RCC 7860 (cell line): Measurements from ENCODE around the gene PALLD.
A peak's percentile ranks its signal among the peaks of the same experiment; 100 is the strongest.
"Not testable (repeated sequence)": the region's sequence is repeated elsewhere in the genome, so short reads cannot be mapped to it uniquely, and the experiment has no call there.

Experiments
- DNase-seq: peaks from one replicate; pipeline ENCODE4 v3.0.0-alpha.2; 2015; ENCODE audit warnings: low spot score
- FAIRE-seq: peaks from 2 replicates; lab custom pipeline; 2012; peaks lifted over from hg19 to GRCh38; lab: Jason Lieb, UNC

PALLD gene

DNA sequence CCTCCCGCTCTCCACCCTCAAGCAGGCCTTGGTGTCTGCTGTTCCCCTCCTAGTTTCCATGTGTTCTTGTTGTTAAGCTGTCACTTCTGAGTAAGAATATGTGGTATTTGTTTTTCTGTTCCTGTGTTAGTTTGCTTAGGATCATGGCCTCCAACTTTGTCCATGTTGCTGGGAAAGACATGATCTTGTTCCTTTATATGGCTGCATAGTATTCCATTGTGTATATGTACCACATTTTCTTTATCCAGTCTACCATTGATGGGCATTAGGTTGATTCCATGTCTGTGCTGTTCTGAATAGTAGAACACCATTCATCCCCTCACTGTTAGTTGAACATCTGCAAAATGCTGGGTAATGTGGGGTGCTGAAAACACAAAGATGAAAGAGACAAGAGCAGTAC, 222.9 kb downstream of the PALLD start:
- no peak for FAIRE-seq
- DNase-seq, result no peak

DNA sequence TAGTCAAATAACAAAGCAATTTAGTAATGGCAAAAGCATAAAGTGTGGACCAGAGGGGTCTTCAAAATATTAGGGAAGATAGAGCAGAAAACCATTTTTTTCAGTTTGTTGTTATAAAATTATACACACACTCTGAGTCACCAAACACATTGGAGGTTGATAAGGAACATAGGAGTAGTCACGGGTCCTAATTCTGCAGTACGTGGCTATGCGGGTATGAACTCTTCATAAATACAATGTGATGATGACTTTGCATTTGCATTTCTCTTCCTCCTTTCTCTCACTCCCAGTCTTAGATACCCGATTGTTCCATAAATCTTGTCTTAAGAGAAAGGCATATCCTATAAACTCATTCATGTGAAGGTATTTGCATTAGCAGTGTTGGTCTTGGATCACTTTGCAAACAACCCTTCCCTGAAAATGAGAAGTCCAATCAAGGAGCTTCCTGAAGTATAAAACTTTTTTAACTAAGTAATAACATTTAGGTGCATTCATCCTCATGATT, 223.6 kb downstream of the PALLD start:
- FAIRE-seq, result no peak
- no peak for DNase-seq

DNA sequence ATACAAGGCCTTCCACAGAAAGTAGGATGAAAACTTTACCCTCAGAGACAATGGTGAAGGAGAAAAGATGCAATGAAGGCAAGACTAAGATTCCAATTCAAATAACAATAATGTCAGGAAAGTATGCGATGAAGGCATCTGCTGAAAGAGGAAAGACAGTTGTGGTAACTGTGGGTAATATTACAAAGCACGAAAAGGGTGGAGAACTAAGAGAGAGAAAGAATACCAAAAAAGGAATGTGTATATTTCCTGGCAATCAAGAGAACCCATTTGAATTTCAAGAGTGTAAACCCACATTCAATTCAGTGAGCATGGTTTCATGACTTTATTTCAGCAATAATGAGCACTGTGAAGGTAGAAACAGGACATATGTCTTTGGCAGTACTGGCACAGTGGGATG, 225.5 kb downstream of the PALLD start:
- DNase-seq (no peak), FAIRE-seq (no peak)

DNA sequence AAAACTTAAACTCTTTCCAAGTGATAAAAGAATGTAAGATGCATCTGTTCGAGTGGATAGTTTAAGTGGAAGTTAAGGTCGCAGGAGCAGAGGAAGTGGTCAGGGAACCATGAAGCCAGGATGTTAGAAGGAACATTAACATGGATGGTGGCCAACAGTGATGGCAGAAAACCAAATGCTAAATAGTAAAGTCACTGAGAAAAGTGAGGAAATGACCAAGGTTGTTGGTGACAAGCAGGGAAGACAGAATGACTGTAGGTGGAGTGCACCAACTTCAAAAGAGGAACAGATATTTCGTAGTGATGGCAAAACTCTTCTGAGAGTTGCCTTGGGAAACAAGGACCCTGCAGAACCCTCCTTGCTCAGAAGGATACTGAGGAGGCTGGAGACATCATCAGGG, 226.2 kb downstream of the PALLD start:
- FAIRE-seq (peak; percentile 77), DNase-seq (peak; percentile 66)

DNA sequence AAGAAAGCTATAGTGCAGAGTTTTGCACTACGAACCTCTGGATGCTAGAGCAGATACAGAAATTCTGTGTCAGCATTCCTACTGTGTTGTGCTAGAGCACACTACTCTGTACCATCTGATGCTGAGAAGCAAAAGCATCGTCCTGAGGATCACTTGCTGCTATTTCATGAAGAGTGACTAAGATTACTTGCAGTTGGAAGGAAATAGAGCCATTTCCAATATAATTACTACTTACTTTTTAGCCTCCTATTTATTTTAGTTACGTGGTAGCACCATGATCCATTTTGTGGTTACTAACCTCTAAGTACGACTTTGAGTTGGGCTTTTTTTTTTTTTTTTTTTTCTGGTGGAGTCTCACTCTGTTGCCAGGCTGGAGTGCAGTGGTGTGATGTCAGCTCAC, 226.7 kb downstream of the PALLD start:
- peak; percentile 42 for DNase-seq
- FAIRE-seq, result no peak

DNA sequence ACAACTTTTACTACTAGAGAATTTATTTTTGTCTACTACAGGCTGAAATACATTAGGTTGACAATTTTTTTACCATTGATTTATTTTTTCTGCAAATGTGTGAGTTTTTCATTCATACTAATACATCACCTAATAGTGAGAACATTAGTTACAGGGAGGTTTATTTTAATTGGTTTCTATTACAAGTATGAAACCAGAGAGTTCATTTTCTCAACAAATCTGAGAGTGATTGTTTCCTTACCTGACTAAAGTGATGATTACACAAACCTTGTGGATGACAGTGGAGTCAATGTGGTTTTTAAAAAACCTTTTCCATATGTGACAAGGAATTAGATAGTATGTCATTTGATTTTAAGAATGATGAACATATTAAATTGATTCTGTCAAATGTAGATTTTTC, 227.4 kb downstream of the PALLD start:
- FAIRE-seq (no peak), DNase-seq (no peak)

DNA sequence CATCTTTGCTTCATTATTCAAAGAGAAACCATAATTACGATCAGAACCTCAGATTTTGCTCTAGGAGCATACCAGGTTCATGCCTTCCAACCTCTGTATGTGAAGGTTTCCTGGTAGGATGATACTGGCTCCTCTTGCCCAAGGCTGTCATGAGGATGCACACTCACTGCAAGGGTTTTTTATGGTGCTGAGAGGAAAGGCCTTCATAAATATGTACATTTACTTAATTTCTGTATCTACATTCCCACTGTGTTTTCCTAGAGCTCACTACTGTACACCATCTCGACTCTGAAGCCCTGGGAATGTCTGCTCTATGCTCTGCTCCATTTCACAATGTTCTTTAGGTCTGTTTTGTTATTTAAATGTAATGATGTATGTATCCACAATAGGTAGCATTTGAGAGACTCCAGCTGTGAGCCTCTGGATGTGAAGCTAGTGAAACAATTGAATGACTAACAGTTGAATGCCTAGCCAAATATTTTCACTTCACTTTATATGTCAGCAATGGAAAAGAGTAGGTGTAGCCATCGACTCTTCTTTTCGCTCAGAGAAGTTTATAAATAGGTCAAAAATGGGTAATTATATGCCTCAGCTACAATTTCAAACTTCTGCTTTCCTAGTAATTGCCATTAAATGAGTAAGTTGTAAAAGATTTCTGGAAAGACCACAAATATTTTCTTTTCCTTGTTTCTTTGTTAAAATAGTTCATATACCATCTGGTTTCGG, 228.0 kb downstream of the PALLD start:
- no peak for FAIRE-seq
- no peak for DNase-seq

DNA sequence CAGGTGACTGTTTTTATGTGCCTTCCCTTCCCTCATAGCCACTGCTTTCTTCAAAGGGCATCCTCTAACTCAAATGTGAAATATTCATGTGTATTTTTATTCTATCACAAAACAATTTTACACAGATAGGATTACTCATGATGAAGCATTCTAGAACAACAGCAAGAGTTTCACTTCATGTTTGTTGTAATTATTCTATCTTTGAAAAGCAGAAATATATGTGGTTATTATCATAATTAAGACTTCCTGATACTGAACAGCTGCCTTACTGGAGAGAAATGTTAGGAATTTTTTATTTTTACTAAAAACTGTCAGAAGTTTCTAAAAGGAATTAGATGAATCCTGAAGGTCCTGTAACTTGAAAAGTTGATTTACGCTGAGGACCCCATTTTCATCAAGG, 229.1 kb downstream of the PALLD start:
- no peak for FAIRE-seq

DNA sequence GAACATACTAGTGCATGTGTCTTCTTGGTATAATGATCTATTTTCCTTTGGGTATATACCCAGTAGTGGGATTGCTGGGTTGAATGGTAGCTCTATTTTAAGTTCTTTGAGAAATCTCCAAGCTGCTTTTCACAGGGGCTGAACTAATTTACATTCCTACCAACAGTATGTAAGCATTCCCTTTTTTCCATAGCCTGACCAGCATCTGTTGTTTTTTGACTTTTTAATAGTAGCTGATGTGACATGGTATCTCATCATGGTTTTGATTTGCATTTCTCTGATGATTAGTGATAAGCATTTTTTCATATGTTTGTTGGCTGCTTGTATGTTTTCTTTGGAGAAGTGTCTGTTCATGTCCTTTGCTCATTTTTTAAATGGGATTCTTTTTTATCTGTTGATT, 230.3 kb downstream of the PALLD start:
- not testable (repeated sequence) for FAIRE-seq, DNase-seq

More for the DNA sequence above, 229.1 kb downstream of the PALLD start:
- DNase-seq, result no peak

DNA sequence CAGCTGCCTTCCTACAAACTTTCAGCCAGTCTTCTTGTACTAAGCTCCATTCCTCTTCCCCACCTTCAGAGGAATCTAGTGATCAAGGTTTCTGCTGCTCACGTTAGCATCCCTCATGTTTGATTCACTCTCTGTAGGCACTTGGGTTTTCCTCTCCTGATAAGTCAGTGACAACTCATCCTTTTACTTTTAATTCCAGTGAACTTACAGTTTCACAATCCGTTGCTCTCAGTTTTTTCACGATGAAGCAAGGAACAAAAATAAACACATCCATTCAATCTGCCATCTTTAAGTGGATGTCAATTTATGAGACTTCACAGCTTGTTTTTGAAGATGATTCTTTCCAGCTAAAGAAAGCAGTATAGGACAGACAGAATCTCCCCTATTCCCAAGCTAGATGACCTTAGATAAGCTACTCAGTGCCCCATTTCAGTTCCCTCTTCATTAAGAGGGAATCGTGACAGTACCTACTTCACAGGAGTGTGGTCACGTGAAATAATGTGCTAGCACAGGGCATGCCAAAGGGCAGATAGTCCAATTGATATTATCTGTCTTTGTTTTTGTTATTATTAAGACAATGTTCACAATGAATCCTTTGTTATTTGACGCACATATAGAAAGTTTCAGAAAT, 234.3 kb downstream of the PALLD start:
- FAIRE-seq, result peak; percentile 66
- DNase-seq, result peak; percentile 61

DNA sequence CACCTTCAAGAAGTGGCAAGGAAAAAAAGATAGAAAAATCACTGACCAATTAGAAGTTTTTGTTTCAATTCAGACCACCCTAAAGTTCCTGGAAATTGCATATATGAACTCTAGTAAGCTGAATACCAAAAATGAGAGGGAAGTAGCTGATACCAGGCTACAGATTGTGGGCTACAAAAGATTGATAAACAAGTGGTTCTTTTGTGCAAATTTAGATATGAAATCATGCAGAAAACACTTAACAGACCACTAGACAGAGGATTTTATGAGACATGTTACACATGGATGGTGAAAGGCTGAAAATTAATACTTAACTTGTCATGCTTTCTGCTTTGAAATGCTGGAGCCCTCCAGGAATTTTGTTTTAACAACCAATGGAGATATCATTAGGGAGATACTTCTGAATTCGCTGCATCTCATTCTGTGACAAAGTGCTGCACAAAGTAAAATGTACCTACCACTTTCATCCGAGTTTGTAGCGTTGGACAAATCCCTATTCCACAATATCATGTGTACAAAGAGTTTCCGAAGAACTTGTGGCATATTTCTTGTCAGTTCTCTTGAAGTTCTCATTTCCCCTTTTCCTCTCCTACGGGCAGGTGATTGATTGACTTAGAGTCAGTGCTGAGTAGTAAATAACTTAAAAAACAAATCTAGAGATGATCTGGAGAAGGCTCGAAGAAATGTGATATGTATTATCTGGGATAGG, 235.0 kb downstream of the PALLD start:
- peak; percentile 52 for DNase-seq
- peak; percentile 89 for FAIRE-seq

DNA sequence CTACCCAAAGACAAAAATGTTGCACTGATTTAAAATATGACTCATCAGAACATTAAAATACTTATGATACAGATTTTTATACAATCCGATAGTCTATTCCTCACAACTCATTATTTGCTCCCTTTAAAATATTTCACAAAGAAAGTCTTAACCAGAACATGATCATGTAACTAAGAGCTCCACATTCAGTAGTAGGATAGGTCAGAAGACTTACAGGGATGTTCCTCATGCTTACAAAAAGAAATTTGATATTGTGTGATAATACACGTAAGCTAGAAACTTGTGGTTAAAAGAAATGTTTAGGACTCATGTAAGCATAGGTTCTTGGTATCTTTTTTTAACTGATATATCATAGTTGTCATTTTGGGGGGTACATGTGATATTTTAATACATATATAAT, 235.9 kb downstream of the PALLD start:
- DNase-seq (no peak), FAIRE-seq (no peak)

DNA sequence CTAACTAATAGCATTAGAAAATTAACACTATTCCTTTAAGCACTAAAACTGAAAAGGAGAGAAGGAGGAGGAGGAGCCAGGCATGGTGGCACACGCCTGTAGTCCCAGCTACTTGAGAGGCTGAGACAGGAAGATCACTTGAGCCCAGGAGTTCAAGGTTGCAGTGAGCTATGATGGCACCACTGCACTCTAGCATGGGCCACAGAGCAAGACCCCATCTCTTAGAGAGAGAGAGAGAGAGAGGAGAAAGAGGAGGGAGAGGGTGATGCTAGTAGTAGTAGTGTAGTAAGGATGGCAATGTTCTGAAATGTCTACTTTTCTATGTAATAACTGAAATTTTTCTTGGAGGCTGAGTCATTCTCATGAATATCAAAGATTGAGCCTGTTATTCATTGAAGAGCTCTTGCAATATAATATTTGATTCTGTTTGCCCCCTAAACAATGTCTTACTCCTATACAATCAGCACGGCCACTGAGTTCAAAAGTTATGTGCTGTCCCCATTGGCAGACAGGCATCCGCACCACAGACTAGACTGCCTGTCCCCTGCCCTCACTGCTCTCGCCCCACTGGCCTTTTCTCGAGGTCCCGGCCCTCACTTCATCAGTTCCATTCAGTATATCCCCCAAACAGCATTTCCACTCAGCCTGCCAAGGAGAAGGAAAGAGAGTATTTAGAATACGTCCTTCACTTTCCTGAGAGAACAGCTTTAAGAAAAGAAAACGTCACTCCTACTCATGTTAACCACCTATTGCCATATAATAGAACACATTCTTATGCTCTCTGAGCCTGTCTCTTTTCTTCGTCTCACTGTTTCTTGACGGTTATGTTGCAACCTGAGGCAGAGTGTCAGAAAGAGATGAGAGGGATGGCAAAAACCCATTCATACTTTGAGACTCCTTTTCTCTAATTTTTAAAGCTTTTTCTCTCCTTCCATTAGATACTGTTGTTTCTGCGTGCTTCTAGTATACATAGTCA, 238.1 kb downstream of the PALLD start:
- DNase-seq (no peak), FAIRE-seq (no peak)

DNA sequence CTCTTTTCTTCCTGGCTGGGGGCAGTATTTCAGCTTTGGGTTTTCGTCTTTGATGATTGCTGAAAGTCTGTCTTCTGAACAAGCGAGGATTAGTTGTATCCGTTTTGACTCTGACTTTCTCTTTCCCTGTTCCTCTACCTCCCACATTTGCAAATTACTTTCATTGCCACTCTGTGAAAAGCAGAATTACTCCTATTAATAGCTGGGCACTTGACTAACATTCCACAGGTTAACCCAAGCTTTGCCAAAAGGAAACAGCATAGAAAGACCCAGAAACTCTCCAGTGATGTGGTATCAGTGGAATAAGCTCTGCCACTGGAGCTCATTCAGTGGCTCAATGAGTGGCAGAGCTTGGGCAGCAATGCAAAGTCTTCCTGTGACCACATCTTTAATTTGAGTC, 238.9 kb downstream of the PALLD start:
- FAIRE-seq (no peak), DNase-seq (no peak)

DNA sequence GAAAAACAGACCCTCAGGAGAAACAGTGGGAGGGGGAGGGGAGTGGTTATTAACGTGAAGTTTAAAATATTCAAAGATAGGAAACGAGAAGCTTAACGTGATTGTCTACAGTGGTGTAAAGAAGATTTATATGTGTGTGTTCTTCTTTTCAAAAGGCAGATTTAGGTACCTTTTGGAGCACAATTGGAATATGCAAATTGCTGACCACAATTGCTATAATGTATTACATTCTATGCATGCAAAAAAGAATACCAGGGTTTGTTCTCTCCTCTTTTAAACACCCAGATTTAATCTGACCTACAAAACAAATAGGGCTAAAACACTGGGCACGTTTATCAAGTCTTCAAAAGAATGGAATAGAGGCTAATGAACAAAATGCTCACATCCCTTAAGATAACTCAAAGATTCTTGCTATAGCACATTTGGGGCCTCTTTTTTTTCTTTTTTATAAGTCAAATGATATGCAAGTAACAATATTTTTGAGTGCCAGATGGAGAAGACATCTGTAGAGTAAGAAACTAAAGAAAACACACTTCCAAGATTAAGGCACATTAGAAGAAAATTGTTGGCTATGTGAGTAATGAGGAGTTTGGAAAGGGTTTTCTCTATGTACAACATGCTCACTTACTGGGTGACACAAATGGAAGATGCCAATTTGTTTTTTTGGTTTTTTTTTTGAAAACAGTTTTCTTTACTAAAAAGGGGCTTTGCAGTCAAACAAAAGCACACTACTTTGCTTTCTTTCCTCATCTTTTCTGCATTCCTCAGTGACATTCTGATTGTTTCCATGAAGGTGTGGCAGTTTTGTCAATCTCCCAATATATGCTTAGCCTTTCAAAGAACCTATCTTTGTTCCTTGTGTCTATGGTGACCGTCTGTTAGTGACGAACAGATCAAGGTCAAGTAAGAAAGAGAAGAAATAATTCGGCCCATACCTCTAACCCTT, 240.3 kb downstream of the PALLD start:
- FAIRE-seq, result no peak
- no peak for DNase-seq

DNA sequence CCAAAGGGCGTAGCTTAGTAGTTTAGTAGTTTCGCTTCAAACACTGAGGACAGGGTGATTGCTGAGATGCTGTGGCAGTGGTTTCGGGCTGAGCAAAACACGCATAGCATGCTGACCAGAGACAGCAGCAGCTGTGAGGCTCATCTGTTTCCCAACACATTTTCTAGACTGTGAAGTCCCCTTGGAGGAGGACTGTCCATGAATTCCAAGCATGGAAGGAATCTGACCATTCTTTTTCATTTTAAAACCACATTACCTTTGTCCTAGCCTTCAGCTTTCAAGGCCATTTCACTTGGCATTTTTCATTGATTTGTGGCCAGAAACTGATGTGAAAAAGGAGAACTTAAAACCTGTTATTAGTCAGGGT, 240.9 kb downstream of the PALLD start:
- FAIRE-seq (no peak), DNase-seq (no peak)

DNA sequence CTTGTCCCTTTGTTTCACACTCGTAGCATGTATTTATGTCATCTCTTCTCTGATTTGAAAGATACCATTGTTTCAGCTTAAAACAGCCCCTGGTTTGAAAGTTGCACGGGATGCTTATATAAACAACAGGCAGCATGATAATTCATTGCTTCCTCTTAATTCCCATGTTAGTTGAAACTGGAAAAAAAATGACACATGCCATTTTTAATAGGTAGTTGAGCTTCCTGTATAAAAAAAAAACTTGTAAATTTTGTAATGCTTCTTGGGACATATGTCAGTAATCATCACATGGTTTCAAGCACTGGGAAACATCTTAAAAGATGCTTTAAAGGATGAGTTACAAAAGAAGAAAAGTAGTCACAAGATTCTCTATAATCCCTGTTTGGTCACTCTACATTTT, 243.0 kb downstream of the PALLD start:
- DNase-seq (no peak), FAIRE-seq (no peak)

DNA sequence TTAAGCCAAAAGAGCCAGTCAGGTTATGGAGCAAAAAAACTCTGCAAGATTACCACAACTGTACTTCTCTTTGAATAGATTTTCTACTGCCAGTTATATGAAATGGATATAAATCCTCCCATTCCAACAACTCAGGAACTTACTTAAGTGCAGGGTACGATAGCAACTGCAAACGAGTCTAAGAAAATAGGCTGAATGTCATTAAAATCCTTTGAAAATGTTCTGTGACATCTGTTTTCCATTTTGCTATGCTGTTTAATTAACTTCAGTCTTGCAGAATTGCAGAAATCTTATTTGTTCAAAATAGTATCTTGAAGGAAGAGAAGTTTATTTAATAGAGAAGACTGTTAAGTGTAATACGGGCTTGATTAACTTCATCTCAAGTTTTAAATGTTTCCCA, 243.8 kb downstream of the PALLD start:
- no peak for DNase-seq
- FAIRE-seq, result no peak

DNA sequence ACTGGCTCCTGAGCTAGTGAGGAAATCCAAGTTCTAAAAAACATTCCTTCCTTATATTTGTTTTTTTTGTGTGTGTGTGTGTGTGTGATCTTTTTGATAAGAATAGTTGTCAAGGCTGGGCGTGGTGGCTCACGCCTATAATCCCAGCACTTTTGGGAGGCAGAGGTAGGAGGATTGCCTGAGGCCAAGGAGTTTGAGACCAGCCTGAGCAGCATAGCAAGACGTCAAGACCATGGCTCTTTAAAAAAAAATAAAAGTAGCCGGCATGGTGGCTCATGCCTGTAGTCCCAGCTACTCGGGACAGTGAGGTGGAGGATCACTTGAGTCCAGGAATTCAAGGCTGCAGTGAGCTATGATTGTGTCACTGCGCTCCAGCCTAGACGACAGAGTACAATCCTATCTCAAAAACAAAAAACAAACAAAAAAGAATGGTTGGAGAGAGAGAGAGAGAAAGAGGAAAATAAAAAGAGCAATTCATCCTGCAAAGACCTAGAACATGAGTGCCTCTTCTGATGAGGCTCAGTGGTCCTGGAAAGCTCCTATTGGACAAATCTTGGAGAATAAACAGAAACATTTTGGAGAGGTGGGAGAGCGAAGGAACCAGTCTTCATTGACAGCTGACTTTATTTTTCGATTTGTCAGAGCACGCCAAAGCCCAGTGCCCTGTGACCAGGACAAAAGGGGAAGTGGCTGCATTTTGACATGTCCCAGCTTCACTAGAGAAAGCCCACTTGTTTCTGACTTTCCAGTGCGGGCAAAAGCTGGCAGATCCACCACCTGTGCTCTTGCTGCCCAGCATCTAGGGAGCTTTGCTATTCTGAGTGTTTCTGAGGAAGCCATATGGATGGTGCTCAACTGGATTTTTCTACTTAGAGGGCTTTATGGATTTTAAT, 244.7 kb downstream of the PALLD start:
- DNase-seq (no peak), FAIRE-seq (no peak)
